ENCODE data around the gene UVSSA. TPM values are rescaled to one million over a fixed set of nuclear protein-coding genes. Genes with fewer than 3 reads are reported as not detected.
A peak's percentile ranks its signal among the peaks of the same experiment; 100 is the strongest.
"Not testable (repeated sequence)": the region's sequence is repeated elsewhere in the genome, so short reads cannot be mapped to it uniquely, and the experiment has no call there.

UVSSA gene
- total and polyA plus RNA-seq, 2 experiments from 2014 or later = 2.9 to 4.1 TPM

GRCh38 chr4:1334579-1334895 lies 12.5 kb upstream of the UVSSA start:
- H3K36me3 ChIP-seq (ENCODE audit: low read depth) = peaks cover 27% of the 10 kb centered on the region
- 95 to 96% methylated on average over 6 of the region's 6 CpGs for WGBS, 2 experiments (ENCODE audit: low coverage in 1 of 2, low lambda C conversion rate in 2 of 2, missing lambda C conversion rate in 2 of 2)

GRCh38 chr4:1335193-1335883 lies 11.7 kb upstream of the UVSSA start:
- H3K9me3 ChIP-seq (ENCODE audit: low read depth); in situ Hi-C loops (cut with MboI); H4K20me1 ChIP-seq (ENCODE audit: insufficient read depth); H3K4me2 ChIP-seq (ENCODE audit: unreplicated experiment); H3K27ac ChIP-seq; H3K4me3 ChIP-seq; H3K9ac ChIP-seq; H3K27me3 ChIP-seq (replicated peaks; ENCODE audit: insufficient read depth); H3K9me2 ChIP-seq (ENCODE audit: insufficient read depth); H2AFZ ChIP-seq; H3K4me1 ChIP-seq (ENCODE audit: insufficient read depth): not testable (repeated sequence)
- peaks cover 47% of the 10 kb centered on the region for H3K79me2 ChIP-seq (ENCODE audit: insufficient read depth)
- DNase-seq = peak; percentile 22
- peaks cover 39% of the 10 kb centered on the region for H3F3A ChIP-seq (ENCODE audit: insufficient read depth)
- WGBS, 2 experiments (ENCODE audit: low coverage in 1 of 2, low lambda C conversion rate in 2 of 2, missing lambda C conversion rate in 2 of 2) = 92 to 97% methylated on average over 4 of the region's 4 CpGs
- peaks cover 31% of the 10 kb centered on the region for H3K36me3 ChIP-seq (ENCODE audit: low read depth)

More at GRCh38 chr4:1334579-1334895, 12.5 kb upstream of the UVSSA start:
- Histone ChIP-seq H3K9ac (no peak overlapping the region), H3K4me1 (ENCODE audit: insufficient read depth) (no peaks in the 10 kb centered on the region), H3K9me3 (ENCODE audit: low read depth) (no peaks in the 10 kb centered on the region), H2AFZ (no peak overlapping the region), H3K27ac (no peak overlapping the region), H3K27me3 (replicated peaks; ENCODE audit: insufficient read depth) (no peaks in the 10 kb centered on the region), H4K20me1 (ENCODE audit: insufficient read depth) (no peaks in the 10 kb centered on the region), H3K4me2 (ENCODE audit: unreplicated experiment) (no peak overlapping the region), H3K9me2 (ENCODE audit: insufficient read depth) (no peaks in the 10 kb centered on the region), H3F3A (ENCODE audit: insufficient read depth) (peaks cover 34% of the 10 kb centered on the region), H3K4me3 (no peak overlapping the region), H3K79me2 (ENCODE audit: insufficient read depth) (peaks cover 48% of the 10 kb centered on the region)
- in situ Hi-C loops (cut with MboI) = no loop called here
- DNase-seq = no peak
- TF ChIP-seq EZH2phosphoT487 (IDR thresholded peaks at IDR 0.05; ENCODE audit: insufficient read depth, low read depth) (no peak), EZH2 (IDR thresholded peaks at IDR 0.05; ENCODE audit: insufficient read depth, poor library complexity, severe bottlenecking) (no peak)

GRCh38 chr4:1336088-1336491 lies 10.9 kb upstream of the UVSSA start:
- peaks cover 30% of the 10 kb centered on the region for H3K36me3 ChIP-seq (ENCODE audit: low read depth)
- peak; percentile 46 for DNase-seq
- no peaks in the 10 kb centered on the region for H3K9me3 ChIP-seq (ENCODE audit: low read depth)
- H2AFZ ChIP-seq = no peak overlapping the region
- TF ChIP-seq EZH2phosphoT487 (IDR thresholded peaks at IDR 0.05; ENCODE audit: insufficient read depth, low read depth) = no peak
- no peak for TF ChIP-seq EZH2 (IDR thresholded peaks at IDR 0.05; ENCODE audit: insufficient read depth, poor library complexity, severe bottlenecking)
- peaks cover 39% of the 10 kb centered on the region for H3F3A ChIP-seq (ENCODE audit: insufficient read depth)
- 92 to 93% methylated on average over 7 of the region's 7 CpGs for WGBS, 2 experiments (ENCODE audit: low coverage in 1 of 2, low lambda C conversion rate in 2 of 2, missing lambda C conversion rate in 2 of 2)
- H3K9ac ChIP-seq = no peak overlapping the region
- peak overlapping the region; percentile 6; the same call in 1 of the 2 replicates for H3K27ac ChIP-seq
- H4K20me1 ChIP-seq (ENCODE audit: insufficient read depth) = no peaks in the 10 kb centered on the region
- peaks cover 47% of the 10 kb centered on the region for H3K79me2 ChIP-seq (ENCODE audit: insufficient read depth)
- H3K4me1 ChIP-seq (ENCODE audit: insufficient read depth) = no peaks in the 10 kb centered on the region
- in situ Hi-C loops (cut with MboI) = no loop called here
- H3K9me2 ChIP-seq (ENCODE audit: insufficient read depth) = no peaks in the 10 kb centered on the region
- no peak overlapping the region for H3K4me2 ChIP-seq (ENCODE audit: unreplicated experiment)
- H3K4me3 ChIP-seq = no peak overlapping the region
- H3K27me3 ChIP-seq (replicated peaks; ENCODE audit: insufficient read depth) = no peaks in the 10 kb centered on the region

- no peak overlapping the region for H3K4me3 ChIP-seq
- in situ Hi-C loops (cut with MboI) = no loop called here
- no peaks in the 10 kb centered on the region for H3K9me2 ChIP-seq (ENCODE audit: insufficient read depth)
- peaks cover 45% of the 10 kb centered on the region for H3F3A ChIP-seq (ENCODE audit: insufficient read depth)
- H3K79me2 ChIP-seq (ENCODE audit: insufficient read depth) = peaks cover 42% of the 10 kb centered on the region
- no peak overlapping the region for H3K9ac ChIP-seq
- H3K36me3 ChIP-seq (ENCODE audit: low read depth) = peaks cover 30% of the 10 kb centered on the region
- H3K4me1 ChIP-seq (ENCODE audit: insufficient read depth) = peaks cover 4% of the 10 kb centered on the region; the same call in 1 of the 2 replicates
- 86 to 88% methylated on average over 11 of the region's 11 CpGs for WGBS, 2 experiments (ENCODE audit: low coverage in 1 of 2, low lambda C conversion rate in 2 of 2, missing lambda C conversion rate in 2 of 2)
- TF ChIP-seq EZH2 (IDR thresholded peaks at IDR 0.05; ENCODE audit: insufficient read depth, poor library complexity, severe bottlenecking) (no peak), EZH2phosphoT487 (IDR thresholded peaks at IDR 0.05; ENCODE audit: insufficient read depth, low read depth) (no peak)
- H4K20me1 ChIP-seq (ENCODE audit: insufficient read depth) = no peaks in the 10 kb centered on the region
- H2AFZ ChIP-seq = no peak overlapping the region
- no peaks in the 10 kb centered on the region for H3K9me3 ChIP-seq (ENCODE audit: low read depth)
- H3K27ac ChIP-seq = no peak overlapping the region
- no peak overlapping the region for H3K4me2 ChIP-seq (ENCODE audit: unreplicated experiment)
- no peaks in the 10 kb centered on the region for H3K27me3 ChIP-seq (replicated peaks; ENCODE audit: insufficient read depth)
- DNase-seq = peak; percentile 57
Measured at GRCh38 chr4:1337376-1337831, 9.6 kb upstream of the UVSSA start.
